GM18526 (cell line): ENCODE results near the gene PRDM11.

ENCODE experiments used
- POLR2A ChIP-seq: IDR thresholded peaks from 3 replicates; pipeline ENCODE4 v1.6.1; 2011; ENCODE audit not compliant: insufficient read length; ENCODE audit errors: extremely low read depth

The PRDM11 gene

GRCh38 chr11:45266676-45267020 is 120.2 kb downstream of the PRDM11 start:
- no peak for TF ChIP-seq POLR2A

- no peak for TF ChIP-seq POLR2A
Measured at GRCh38 chr11:45267052-45267451, 120.6 kb downstream of the PRDM11 start.

GRCh38 chr11:45267652-45268299 is 121.3 kb downstream of the PRDM11 start:
- TF ChIP-seq POLR2A, result no peak

GRCh38 chr11:45269678-45270077 is 123.2 kb downstream of the PRDM11 start:
- TF ChIP-seq POLR2A, result no peak

GRCh38 chr11:45270946-45271716 is 124.7 kb downstream of the PRDM11 start:
- no peak for TF ChIP-seq POLR2A

- no peak for TF ChIP-seq POLR2A
Measured at GRCh38 chr11:45272701-45273100, 126.3 kb downstream of the PRDM11 start.

- TF ChIP-seq POLR2A, result no peak
Measured at GRCh38 chr11:45273509-45273908, 127.1 kb downstream of the PRDM11 start.

- TF ChIP-seq POLR2A, result no peak
Measured at GRCh38 chr11:45274206-45274605, 127.8 kb downstream of the PRDM11 start.

GRCh38 chr11:45275828-45276227 is 129.4 kb downstream of the PRDM11 start:
- TF ChIP-seq POLR2A, result no peak

GRCh38 chr11:45278714-45279113 is 132.3 kb downstream of the PRDM11 start:
- TF ChIP-seq POLR2A, result no peak

- TF ChIP-seq POLR2A, result no peak
Measured at GRCh38 chr11:45279645-45280044, 133.2 kb downstream of the PRDM11 start.

GRCh38 chr11:45280449-45280848 is 134.0 kb downstream of the PRDM11 start:
- TF ChIP-seq POLR2A, result no peak

- no peak for TF ChIP-seq POLR2A
Measured at GRCh38 chr11:45282081-45282480, 135.6 kb downstream of the PRDM11 start.
